ENCODE measurements around the gene HCN2. TPM values are rescaled to one million over a fixed set of nuclear protein-coding genes. Genes with fewer than 3 reads are reported as not detected.
"Not testable (repeated sequence)": the region's sequence is repeated elsewhere in the genome, so short reads cannot be mapped to it uniquely, and the experiment has no call there.

Gene HCN2
- total RNA-seq, 1 experiment from 2014 or later: 1.5 TPM

DNA sequence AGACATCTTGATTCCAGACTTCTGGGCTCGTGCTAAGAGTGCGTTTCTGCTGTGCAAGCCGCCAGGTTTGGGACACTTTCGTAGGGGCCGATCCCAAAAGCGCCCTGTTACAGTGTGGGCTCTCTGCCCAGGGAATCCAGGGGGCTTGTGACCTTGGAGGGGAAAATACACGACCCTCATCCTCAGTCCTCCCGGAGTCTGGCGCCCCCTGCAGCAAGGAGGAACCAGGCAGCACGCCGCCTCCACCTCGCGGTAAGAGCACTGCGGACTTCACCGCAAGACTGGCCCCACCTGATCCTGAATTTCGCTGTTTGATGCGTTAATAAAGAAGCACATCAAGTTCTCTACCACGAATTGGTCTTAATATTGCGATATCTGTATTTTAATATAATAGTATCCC lies 38.5 kb downstream of the HCN2 start:
- no peak for DNase-seq
- intact Hi-C loops (cut with micrococcal nuclease; ENCODE audit: unreplicated experiment): no loop called here
- Histone ChIP-seq H3K4me2 (no peak overlapping the region), H3K9me2 (ENCODE audit: insufficient read depth) (no peaks in the 10 kb centered on the region), H3K79me2 (ENCODE audit: low read depth) (peaks cover 27% of the 10 kb centered on the region), H2AFZ (no peak overlapping the region), H3K27ac (no peak overlapping the region), H3F3A (ENCODE audit: insufficient read depth, low read depth) (0 out of 2 replicates have a peak, but pooled peaks cover 8% of the 10 kb centered on the region), H3K4me3 (no peak overlapping the region), H3K4me1 (replicated peaks; ENCODE audit: insufficient read depth) (no peaks in the 10 kb centered on the region; the same call in 1 of the 2 replicates), H3K9me3 (ENCODE audit: insufficient read depth, low read depth) (no peaks in the 10 kb centered on the region), H3K27me3 (ENCODE audit: insufficient read depth, low read depth) (no peaks in the 10 kb centered on the region), H4K20me1 (ENCODE audit: insufficient read depth) (peaks cover 11% of the 10 kb centered on the region), H3K36me3 (ENCODE audit: low read depth) (0 out of 2 replicates have a peak, but pooled peaks cover 7% of the 10 kb centered on the region)
- ChIA-PET POLR2A (ENCODE audit: unreplicated experiment) (no interaction called here), CTCF (no interaction called here)
- TF ChIP-seq EZH2 (IDR thresholded peaks at IDR 0.05; ENCODE audit: low read depth): no peak
- TF ChIP-seq, protein P1, sequence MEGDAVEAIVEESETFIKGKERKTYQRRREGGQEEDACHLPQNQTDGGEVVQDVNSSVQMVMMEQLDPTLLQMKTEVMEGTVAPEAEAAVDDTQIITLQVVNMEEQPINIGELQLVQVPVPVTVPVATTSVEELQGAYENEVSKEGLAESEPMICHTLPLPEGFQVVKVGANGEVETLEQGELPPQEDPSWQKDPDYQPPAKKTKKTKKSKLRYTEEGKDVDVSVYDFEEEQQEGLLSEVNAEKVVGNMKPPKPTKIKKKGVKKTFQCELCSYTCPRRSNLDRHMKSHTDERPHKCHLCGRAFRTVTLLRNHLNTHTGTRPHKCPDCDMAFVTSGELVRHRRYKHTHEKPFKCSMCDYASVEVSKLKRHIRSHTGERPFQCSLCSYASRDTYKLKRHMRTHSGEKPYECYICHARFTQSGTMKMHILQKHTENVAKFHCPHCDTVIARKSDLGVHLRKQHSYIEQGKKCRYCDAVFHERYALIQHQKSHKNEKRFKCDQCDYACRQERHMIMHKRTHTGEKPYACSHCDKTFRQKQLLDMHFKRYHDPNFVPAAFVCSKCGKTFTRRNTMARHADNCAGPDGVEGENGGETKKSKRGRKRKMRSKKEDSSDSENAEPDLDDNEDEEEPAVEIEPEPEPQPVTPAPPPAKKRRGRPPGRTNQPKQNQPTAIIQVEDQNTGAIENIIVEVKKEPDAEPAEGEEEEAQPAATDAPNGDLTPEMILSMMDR (conservative IDR thresholded peaks at IDR 0.05): peak; percentile 32; the same call in 1 of the 2 replicates
- no TSS peak for BruUV-seq (replicated peaks)

GRCh38 chr19:629515-629914 lies 39.8 kb downstream of the HCN2 start:
- peaks cover 34% of the 10 kb centered on the region for H3K79me2 ChIP-seq (ENCODE audit: low read depth)
- H3K36me3 ChIP-seq (ENCODE audit: low read depth); BruUV-seq (replicated peaks); H3K4me3 ChIP-seq; H3K4me1 ChIP-seq (replicated peaks; ENCODE audit: insufficient read depth); POLR2A ChIA-PET (ENCODE audit: unreplicated experiment); H3K4me2 ChIP-seq; H3K9me3 ChIP-seq (ENCODE audit: insufficient read depth, low read depth); H3K9me2 ChIP-seq (ENCODE audit: insufficient read depth); CTCF ChIA-PET; H2AFZ ChIP-seq; intact Hi-C loops (cut with micrococcal nuclease; ENCODE audit: unreplicated experiment); H3K27me3 ChIP-seq (ENCODE audit: insufficient read depth, low read depth); H3K27ac ChIP-seq; DNase-seq; H3F3A ChIP-seq (ENCODE audit: insufficient read depth, low read depth): not testable (repeated sequence)
- H4K20me1 ChIP-seq (ENCODE audit: insufficient read depth): peaks cover 11% of the 10 kb centered on the region

GRCh38 chr19:629961-630714 lies 40.5 kb downstream of the HCN2 start:
- no peaks in the 10 kb centered on the region for H3K27me3 ChIP-seq (ENCODE audit: insufficient read depth, low read depth)
- peaks cover 11% of the 10 kb centered on the region for H4K20me1 ChIP-seq (ENCODE audit: insufficient read depth)
- peaks cover 34% of the 10 kb centered on the region for H3K79me2 ChIP-seq (ENCODE audit: low read depth)
- 0 out of 2 replicates have a peak, but pooled peaks cover 8% of the 10 kb centered on the region for H3F3A ChIP-seq (ENCODE audit: insufficient read depth, low read depth)
- H3K4me2 ChIP-seq: no peak overlapping the region
- no TSS peak for BruUV-seq (replicated peaks)
- TF ChIP-seq, protein P1 (conservative IDR thresholded peaks at IDR 0.05): no peak
- no peak for TF ChIP-seq EZH2 (IDR thresholded peaks at IDR 0.05; ENCODE audit: low read depth)
- H3K9me3 ChIP-seq (ENCODE audit: insufficient read depth, low read depth): no peaks in the 10 kb centered on the region
- no peaks in the 10 kb centered on the region for H3K9me2 ChIP-seq (ENCODE audit: insufficient read depth)
- no peak overlapping the region for H2AFZ ChIP-seq
- ChIA-PET POLR2A (ENCODE audit: unreplicated experiment) (no interaction called here), CTCF (no interaction called here)
- no peak for DNase-seq
- H3K36me3 ChIP-seq (ENCODE audit: low read depth): 0 out of 2 replicates have a peak, but pooled peaks cover 7% of the 10 kb centered on the region
- H3K27ac ChIP-seq: no peak overlapping the region
- intact Hi-C loops (cut with micrococcal nuclease; ENCODE audit: unreplicated experiment): no loop called here
- peaks cover 8% of the 10 kb centered on the region for H3K4me1 ChIP-seq (replicated peaks; ENCODE audit: insufficient read depth)
- H3K4me3 ChIP-seq: no peak overlapping the region

Measured in PC-9 (cell line).